Activated CD8-positive, alpha-beta T cell treated with anti-CD3 and anti-CD28 coated beads for 36 hours (primary cell): ENCODE measurements around the gene MYBL2. TPM values are rescaled to one million over a fixed set of nuclear protein-coding genes. Genes with fewer than 3 reads are reported as not detected.

Experiments
- ATAC-seq: fragments of 200-7000 bp; cut with Tn5 transposase; one replicate; pipeline ENCODE4 v1.10.0; 2021; ENCODE audit warnings: mild to moderate bottlenecking, moderate library complexity
- CTCF ChIA-PET: fragments of 350-600 bp; sonication (Branson Sonifier 250); formaldehyde crosslinking; loops from one replicate; lab custom pipeline; 2021; ENCODE audit warnings: antibody characterized with exemption; lab: Charles Lee
- POLR2A ChIA-PET: fragments of 350-600 bp; sonication (Branson Sonifier 250); formaldehyde crosslinking; loops from one replicate; lab custom pipeline; 2021; ENCODE audit warnings: antibody characterized with exemption; lab: Charles Lee
- DNase-seq: peaks from one replicate; pipeline ENCODE4 v3.0.0-alpha.2; 2020
- H3K27ac Mint-ChIP-seq: one replicate; pipeline ENCODE4 v1.8.0; 2021; ENCODE audit warnings: mild to moderate bottlenecking, mixed read lengths
- H3K27me3 Mint-ChIP-seq: one replicate; pipeline ENCODE4 v1.8.0; 2021; ENCODE audit warnings: mixed read lengths
- H3K36me3 Mint-ChIP-seq: one replicate; pipeline ENCODE4 v1.8.0; 2021; ENCODE audit warnings: low read depth, mixed read lengths
- H3K4me1 Mint-ChIP-seq: one replicate; pipeline ENCODE4 v1.8.0; 2021; ENCODE audit warnings: low read depth, mixed read lengths
- H3K4me3 Mint-ChIP-seq: one replicate; pipeline ENCODE4 v1.8.0; 2021; ENCODE audit warnings: mild to moderate bottlenecking, moderate library complexity, mixed read lengths
- H3K9me3 Mint-ChIP-seq: one replicate; pipeline ENCODE4 v1.8.0; 2021; ENCODE audit warnings: mixed read lengths
- intact Hi-C: fragments of 100-400 bp; cut with micrococcal nuclease; formaldehyde crosslinking; loops from one replicate; pipeline ENCODE4 v1.10.0; 2022
- total RNA-seq, 2 experiments: library from RNA; stranded (reverse); gene quantifications; one replicate each; pipeline ENCODE4 v1.2.3, GENCODE V29; 2021
- TF ChIP-seq, protein P1 (sequence below): fragments of 200-600 bp; IDR thresholded peaks from one replicate; pipeline ENCODE4 v1.8.0; 2022; ENCODE audit warnings: antibody characterized with exemption, mild to moderate bottlenecking

MYBL2 gene
- total RNA-seq, 2 experiments from 2014 or later, result 93.6 to 96.4 TPM

DNA sequence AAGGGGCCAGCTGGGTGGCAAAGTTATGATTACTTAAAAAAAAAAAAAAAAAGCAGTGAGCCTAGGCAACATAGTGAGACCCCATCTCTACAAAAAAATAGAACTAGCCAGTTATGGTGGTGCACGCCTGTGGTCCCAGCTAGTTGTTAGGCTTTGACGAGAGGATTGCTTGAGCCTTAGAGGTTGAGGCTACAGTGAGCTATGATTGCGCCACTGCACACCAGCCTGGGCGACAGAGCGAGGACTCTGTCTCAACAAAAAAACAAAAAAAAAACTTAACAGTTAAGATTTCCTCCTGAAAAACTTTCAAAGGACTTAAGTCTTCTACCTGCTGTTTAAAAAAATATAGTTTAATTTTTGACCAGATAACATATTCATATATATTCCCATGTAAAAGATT, 57.5 kb downstream of the MYBL2 start:
- H3K36me3 Mint-ChIP-seq, result peaks cover 3% of the 10 kb centered on the region
- POLR2A ChIA-PET, result no interaction called here
- peaks cover 10% of the 10 kb centered on the region for H3K9me3 Mint-ChIP-seq
- intact Hi-C loops, result no loop called here
- peaks cover 43% of the 10 kb centered on the region for H3K4me1 Mint-ChIP-seq
- ATAC-seq (no peak), DNase-seq (no peak)
- CTCF ChIA-PET, result interaction anchor here (0.6 kb wide), 1 partner anchor 239 kb away, joined by 3 read pairs; no protein-coding TSS in a partner anchor
- no peak overlapping the region for H3K27ac Mint-ChIP-seq
- TF ChIP-seq, protein P1, sequence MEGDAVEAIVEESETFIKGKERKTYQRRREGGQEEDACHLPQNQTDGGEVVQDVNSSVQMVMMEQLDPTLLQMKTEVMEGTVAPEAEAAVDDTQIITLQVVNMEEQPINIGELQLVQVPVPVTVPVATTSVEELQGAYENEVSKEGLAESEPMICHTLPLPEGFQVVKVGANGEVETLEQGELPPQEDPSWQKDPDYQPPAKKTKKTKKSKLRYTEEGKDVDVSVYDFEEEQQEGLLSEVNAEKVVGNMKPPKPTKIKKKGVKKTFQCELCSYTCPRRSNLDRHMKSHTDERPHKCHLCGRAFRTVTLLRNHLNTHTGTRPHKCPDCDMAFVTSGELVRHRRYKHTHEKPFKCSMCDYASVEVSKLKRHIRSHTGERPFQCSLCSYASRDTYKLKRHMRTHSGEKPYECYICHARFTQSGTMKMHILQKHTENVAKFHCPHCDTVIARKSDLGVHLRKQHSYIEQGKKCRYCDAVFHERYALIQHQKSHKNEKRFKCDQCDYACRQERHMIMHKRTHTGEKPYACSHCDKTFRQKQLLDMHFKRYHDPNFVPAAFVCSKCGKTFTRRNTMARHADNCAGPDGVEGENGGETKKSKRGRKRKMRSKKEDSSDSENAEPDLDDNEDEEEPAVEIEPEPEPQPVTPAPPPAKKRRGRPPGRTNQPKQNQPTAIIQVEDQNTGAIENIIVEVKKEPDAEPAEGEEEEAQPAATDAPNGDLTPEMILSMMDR, result no peak
- no peak overlapping the region for H3K4me3 Mint-ChIP-seq
- H3K27me3 Mint-ChIP-seq, result no peaks in the 10 kb centered on the region

DNA sequence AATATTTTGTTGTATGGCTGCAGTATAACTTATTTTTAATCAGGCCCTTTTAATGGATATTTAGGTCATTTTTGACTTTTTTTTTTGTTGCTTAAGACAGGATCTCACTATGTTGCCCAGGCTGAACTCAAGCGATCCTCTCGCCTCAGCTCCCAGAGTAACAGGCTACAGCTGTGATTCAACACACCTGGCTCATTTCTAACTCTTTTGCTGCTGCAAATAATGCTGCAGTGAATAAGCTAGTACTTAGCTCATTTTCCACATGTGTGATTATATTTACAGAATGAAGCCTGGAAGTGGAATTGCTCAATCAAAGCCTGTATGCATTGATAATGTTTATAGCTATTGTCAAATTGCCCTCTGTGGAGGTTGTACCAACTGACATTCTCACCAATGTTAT, 58.8 kb downstream of the MYBL2 start:
- Mint-ChIP-seq H3K27ac (no peak overlapping the region), H3K4me1 (peaks cover 42% of the 10 kb centered on the region), H3K9me3 (peaks cover 10% of the 10 kb centered on the region), H3K4me3 (no peak overlapping the region), H3K36me3 (peaks cover 3% of the 10 kb centered on the region), H3K27me3 (no peaks in the 10 kb centered on the region)
- DNase-seq (no peak), ATAC-seq (no peak)
- TF ChIP-seq, protein P1, result no peak
- ChIA-PET POLR2A (no interaction called here), CTCF (no interaction called here)
- intact Hi-C loops, result no loop called here

DNA sequence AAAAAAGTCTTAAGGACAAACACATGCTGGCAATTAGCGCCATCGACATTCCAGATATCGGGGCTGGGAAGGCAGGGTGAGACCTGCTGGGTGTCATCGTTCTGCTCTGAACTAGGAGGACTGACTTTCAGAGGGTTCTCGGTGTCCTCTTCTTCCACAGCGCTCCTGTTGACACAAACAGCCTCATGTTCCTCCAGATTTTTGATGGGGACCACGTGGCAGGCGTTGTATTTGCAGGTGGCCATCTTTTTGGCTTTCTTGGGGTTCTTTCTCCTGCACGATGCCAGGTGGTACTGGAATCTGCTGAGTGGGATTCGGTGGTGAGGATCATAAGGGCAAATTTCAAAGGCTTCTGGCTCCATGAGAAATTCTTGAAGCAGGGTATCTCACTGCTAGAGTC, 59.4 kb downstream of the MYBL2 start:
- Mint-ChIP-seq H3K27ac (no peak overlapping the region), H3K36me3 (peaks cover 3% of the 10 kb centered on the region), H3K4me3 (no peak overlapping the region), H3K27me3 (no peaks in the 10 kb centered on the region), H3K4me1 (peaks cover 36% of the 10 kb centered on the region), H3K9me3 (peaks cover 10% of the 10 kb centered on the region)
- ChIA-PET POLR2A (interaction anchor here (0.7 kb wide), 1 partner anchor 29 kb away, joined by 5 read pairs; no protein-coding TSS in a partner anchor), CTCF (no interaction called here)
- TF ChIP-seq, protein P1, result no peak
- ATAC-seq, result no peak
- no peak for DNase-seq
- intact Hi-C loops, result no loop called here

- TF ChIP-seq, protein P1, result no peak
- no peak for DNase-seq
- H3K9me3 Mint-ChIP-seq, result peaks cover 10% of the 10 kb centered on the region
- intact Hi-C loops, result no loop called here
- peaks cover 3% of the 10 kb centered on the region for H3K36me3 Mint-ChIP-seq
- no peak within 1 kb of the TSS for H3K27ac Mint-ChIP-seq
- ChIA-PET POLR2A (interaction anchor here (0.7 to 1.1 kb wide), 2 partner anchors 10 to 28 kb away, joined by 5 to 6 read pairs; no protein-coding TSS in a partner anchor), CTCF (no interaction called here)
- no peak for ATAC-seq
- H3K4me1 Mint-ChIP-seq, result peaks cover 38% of the 10 kb centered on the region
- no peak within 1 kb of the TSS for H3K4me3 Mint-ChIP-seq
- no peaks in the 10 kb centered on the region for H3K27me3 Mint-ChIP-seq
Measured at GRCh38 chr20:43726811-43727338, 60.0 kb downstream of the MYBL2 start, which contains the start of gene GTSF1L. Gene GTSF1L, minus strand, starts transcription at chr20:43727002. Its CDS starts 308 bp downstream, at chr20:43726694.

DNA sequence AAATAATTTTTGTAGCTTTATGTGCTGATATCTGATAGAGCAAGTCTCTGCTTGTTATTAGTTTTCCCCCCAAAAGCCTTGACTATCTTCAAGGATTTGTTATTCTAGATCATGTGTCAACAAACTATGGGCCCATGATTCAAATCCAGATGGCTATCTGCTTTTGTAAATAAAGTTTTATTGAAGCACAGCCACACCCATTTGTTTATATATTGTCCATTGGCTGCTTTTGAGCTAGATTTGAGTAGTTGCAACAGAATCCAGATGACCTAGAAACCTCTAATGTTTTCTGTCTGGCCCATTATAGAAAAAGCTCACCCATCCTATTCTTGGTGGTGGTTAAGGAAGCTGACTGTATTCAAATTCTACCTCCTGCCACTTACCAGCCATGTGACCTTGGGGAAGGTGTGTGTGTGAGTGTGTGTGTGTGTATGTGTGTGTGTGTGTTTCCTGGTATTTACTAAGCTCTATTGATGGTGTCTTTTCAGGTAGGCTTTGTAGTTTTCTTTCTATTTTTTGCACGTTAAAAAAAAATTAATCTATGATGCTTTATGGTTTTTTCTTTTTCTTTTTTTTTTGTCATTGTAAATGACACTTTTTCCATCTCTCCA, 61.2 kb downstream of the MYBL2 start:
- Mint-ChIP-seq H3K4me3 (no peak overlapping the region), H3K9me3 (peaks cover 10% of the 10 kb centered on the region), H3K36me3 (peaks cover 3% of the 10 kb centered on the region), H3K4me1 (peaks cover 32% of the 10 kb centered on the region), H3K27me3 (no peaks in the 10 kb centered on the region), H3K27ac (no peak overlapping the region)
- ATAC-seq (no peak), DNase-seq (no peak)
- TF ChIP-seq, protein P1, result no peak
- intact Hi-C loops, result no loop called here
- CTCF ChIA-PET, result interaction anchor here (0.8 to 1.2 kb wide), 2 partner anchors 21 to 190 kb away, joined by 3 to 6 read pairs; no protein-coding TSS in a partner anchor
- POLR2A ChIA-PET, result interaction anchor here (1.1 kb wide), 2 partner anchors 9 to 270 kb away, joined by 5 to 6 read pairs; partner anchors contain the start of gene SRSF6
